HG03135 (cell line): ENCODE data around the gene WNK1.
A peak's percentile ranks its signal among the peaks of the same experiment; 100 is the strongest.
"Not testable (repeated sequence)": the region's sequence is repeated elsewhere in the genome, so short reads cannot be mapped to it uniquely, and the experiment has no call there.

Source experiments
- ATAC-seq: cut with Tn5 transposase; IDR thresholded peaks from one replicate; pipeline ENCODE4 v1.9.1; 2021; ENCODE audit warnings: mild to moderate bottlenecking, moderate library complexity; ENCODE audit not compliant: unreplicated experiment

Gene WNK1

GRCh38 chr12:740921-741320 lies 11.5 kb upstream of the WNK1 start:
- no peak for ATAC-seq

- no peak for ATAC-seq
These were observed 2.6 kb upstream of the WNK1 start for GRCh38 chr12:749751-750270.

- ATAC-seq = no peak
These were observed 1.8 kb upstream of the WNK1 start for GRCh38 chr12:750366-751191.

GRCh38 chr12:751192-751998 lies 984 bp upstream of the WNK1 start:
- ATAC-seq = peak; percentile 36

GRCh38 chr12:752695-753610 lies 574 bp downstream of the WNK1 start:
- ATAC-seq = peak; percentile 26

GRCh38 chr12:753611-754472 lies 1.5 kb downstream of the WNK1 start:
- ATAC-seq = no peak

GRCh38 chr12:754473-754820 lies 2.1 kb downstream of the WNK1 start:
- ATAC-seq = no peak

- ATAC-seq = no peak
These were observed 2.6 kb downstream of the WNK1 start for GRCh38 chr12:754851-755562.

- ATAC-seq = no peak
These were observed 7.2 kb downstream of the WNK1 start for GRCh38 chr12:759628-760027.

- no peak for ATAC-seq
These were observed 8.9 kb downstream of the WNK1 start for GRCh38 chr12:761256-761655.

- ATAC-seq = no peak
These were observed 13.5 kb downstream of the WNK1 start for GRCh38 chr12:765840-766239.

- ATAC-seq = no peak
These were observed 16.1 kb downstream of the WNK1 start for GRCh38 chr12:768434-768833.

- ATAC-seq = no peak
These were observed 18.1 kb downstream of the WNK1 start for GRCh38 chr12:770479-770878.

- no peak for ATAC-seq
These were observed 19.8 kb downstream of the WNK1 start for GRCh38 chr12:772056-772697.

GRCh38 chr12:774051-774614 lies 21.8 kb downstream of the WNK1 start:
- ATAC-seq = no peak

- not testable (repeated sequence) for ATAC-seq
These were observed 23.8 kb downstream of the WNK1 start for GRCh38 chr12:775973-776771.

- ATAC-seq = not testable (repeated sequence)
These were observed 24.5 kb downstream of the WNK1 start for GRCh38 chr12:776772-777373.
